GM10266 (cell line): ENCODE results near the gene DCTN5.
"Not testable (repeated sequence)": the region's sequence is repeated elsewhere in the genome, so short reads cannot be mapped to it uniquely, and the experiment has no call there.

ENCODE experiments used
- DNase-seq: peaks from one replicate; pipeline ENCODE4 v3.0.0; 2012; ENCODE audit errors: extremely low spot score
- CTCF ChIP-seq: IDR thresholded peaks from 2 replicates; pipeline ENCODE4 v1.5.1; 2012; ENCODE audit warnings: mild to moderate bottlenecking, low read depth; ENCODE audit not compliant: control insufficient read depth, insufficient read depth; ENCODE audit errors: missing control alignments

DCTN5 gene

DNA sequence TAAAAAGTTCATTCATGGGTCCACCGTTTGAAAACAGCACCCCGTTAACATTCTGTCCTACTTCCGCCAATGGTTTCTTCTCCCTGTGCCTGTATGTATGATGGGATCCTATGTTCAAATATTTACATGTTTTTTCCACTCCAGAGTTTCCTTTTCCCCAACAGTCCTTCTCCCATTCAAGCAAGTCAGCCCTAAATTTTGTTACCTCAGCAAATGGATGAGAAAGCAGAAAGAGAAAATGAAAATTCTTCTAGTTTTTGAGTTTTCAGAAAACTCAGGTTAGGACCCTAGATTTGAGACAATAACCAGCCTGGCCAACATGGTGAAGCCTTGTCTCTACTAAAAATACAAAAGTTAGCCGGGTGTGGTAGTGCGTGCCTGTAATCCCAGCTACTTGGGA, 75.2 kb downstream of the DCTN5 start:
- no peak for DNase-seq
- TF ChIP-seq CTCF = no peak

DNA sequence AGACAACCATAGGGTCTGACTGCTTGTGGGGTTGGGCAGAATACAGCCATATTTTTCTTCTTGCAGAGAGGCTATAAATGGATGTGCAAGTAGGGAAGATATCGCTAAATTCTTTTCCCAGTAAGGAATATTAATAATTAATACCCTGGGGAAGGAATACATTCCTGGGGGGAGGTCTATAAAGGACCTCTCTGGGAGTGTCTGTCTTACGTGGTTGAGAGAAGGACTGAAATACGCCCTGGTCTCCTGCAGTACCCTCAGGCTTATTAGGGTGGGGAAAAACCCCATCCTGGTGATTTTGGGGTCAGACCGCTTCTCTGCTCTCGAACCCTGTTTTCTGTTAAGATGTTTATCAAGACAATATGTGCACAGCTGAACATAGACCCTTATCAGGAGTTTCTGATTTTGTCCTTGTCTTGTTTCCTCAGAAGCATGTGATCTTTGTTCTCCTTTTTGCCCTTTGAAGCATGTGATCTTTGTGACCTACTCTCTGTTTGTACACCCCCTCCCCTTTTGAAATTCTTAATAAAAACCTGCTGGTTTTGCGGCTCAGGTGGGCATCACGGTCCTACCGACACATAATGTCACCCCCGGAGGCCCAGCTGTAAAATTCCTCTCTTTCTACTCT, 81.5 kb downstream of the DCTN5 start:
- DNase-seq = not testable (repeated sequence)

DNA sequence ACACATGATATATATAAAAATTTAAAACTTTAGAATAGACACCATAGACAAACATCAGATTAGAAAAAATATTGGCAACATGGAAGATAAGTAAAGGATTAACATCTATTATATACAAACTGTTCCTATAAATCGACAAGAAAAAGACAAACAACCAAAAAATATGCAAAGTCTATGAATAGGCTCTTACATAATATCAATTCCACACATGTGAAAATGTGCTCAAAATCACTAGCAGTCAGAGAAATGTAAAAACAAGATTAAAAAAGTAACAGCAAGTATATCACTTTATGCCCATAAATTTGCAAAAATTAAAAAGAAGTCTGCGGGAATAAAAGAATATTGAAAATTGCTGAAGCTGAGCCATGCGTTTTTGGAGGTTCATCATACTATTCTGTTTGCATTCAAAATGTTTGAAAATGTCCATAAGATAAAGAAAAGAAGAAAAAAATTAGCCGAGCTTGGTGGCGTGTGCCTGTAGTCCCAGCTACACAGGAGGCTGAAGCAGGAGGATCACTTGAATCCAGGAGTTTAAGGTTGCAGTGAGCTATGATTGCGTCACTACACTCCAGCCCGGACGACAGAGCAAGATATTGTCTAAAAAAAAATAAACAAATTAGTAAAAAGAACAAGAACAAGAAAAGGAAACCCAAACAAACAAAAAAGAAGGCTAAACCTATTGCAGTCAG, 83.0 kb downstream of the DCTN5 start:
- no peak for TF ChIP-seq CTCF
- DNase-seq = no peak

- DNase-seq = no peak
- TF ChIP-seq CTCF = no peak
Measured at GRCh38 chr16:23724785-23725131, 83.5 kb downstream of the DCTN5 start.

- no peak for DNase-seq
- TF ChIP-seq CTCF = no peak
Measured at GRCh38 chr16:23726710-23727109, 85.4 kb downstream of the DCTN5 start.
